GM20000 (cell line): ENCODE data around the gene C16orf86.

Experiments
- DNase-seq: peaks from one replicate; pipeline ENCODE4 v3.0.0; 2012; ENCODE audit warnings: low spot score
- TF ChIP-seq, protein P1 (sequence below): IDR thresholded peaks from 2 replicates; pipeline ENCODE4 v1.5.1; 2012; ENCODE audit warnings: mild to moderate bottlenecking, control low read depth; ENCODE audit errors: extremely low read depth, missing control alignments

C16orf86 gene

DNA sequence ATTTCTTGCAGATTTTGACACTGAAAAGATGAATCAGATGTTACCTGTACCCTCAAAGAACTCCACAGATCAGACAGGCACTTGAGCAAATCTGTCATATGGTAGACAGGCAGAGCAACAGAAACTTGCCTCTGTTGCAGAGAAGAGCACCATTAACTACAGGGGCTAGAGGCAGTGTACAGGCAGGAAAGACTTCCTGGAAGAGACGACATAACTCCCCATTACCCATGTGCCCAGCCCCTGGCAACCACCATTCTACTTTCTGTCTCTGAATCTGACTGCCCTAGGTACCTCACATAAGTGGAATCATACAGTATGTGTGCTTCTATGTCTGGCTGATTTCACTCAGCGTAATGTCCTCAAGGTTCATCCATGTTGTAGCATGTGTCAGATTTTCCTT is 37.0 kb downstream of the C16orf86 start:
- TF ChIP-seq, protein P1, sequence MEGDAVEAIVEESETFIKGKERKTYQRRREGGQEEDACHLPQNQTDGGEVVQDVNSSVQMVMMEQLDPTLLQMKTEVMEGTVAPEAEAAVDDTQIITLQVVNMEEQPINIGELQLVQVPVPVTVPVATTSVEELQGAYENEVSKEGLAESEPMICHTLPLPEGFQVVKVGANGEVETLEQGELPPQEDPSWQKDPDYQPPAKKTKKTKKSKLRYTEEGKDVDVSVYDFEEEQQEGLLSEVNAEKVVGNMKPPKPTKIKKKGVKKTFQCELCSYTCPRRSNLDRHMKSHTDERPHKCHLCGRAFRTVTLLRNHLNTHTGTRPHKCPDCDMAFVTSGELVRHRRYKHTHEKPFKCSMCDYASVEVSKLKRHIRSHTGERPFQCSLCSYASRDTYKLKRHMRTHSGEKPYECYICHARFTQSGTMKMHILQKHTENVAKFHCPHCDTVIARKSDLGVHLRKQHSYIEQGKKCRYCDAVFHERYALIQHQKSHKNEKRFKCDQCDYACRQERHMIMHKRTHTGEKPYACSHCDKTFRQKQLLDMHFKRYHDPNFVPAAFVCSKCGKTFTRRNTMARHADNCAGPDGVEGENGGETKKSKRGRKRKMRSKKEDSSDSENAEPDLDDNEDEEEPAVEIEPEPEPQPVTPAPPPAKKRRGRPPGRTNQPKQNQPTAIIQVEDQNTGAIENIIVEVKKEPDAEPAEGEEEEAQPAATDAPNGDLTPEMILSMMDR: no peak
- DNase-seq: no peak

DNA sequence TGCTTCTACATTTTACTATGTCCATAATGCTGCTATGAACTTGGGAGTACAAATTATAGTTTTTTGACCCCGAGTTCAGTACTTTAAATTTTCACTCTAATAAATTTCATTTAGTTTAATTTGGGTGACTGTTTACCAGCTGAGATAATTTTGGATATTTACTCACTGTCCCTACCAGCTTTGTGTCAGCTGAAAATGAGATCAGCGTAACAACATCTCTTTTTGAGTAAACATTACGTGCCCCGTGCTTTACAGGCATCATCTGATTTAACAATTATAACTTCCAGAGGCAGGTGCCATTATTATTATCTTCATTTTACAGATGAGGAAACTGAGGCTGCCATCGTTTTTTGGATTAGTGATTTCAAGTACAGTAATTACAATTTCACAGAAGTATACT is 37.5 kb downstream of the C16orf86 start:
- no peak for DNase-seq
- TF ChIP-seq, protein P1: no peak

DNA sequence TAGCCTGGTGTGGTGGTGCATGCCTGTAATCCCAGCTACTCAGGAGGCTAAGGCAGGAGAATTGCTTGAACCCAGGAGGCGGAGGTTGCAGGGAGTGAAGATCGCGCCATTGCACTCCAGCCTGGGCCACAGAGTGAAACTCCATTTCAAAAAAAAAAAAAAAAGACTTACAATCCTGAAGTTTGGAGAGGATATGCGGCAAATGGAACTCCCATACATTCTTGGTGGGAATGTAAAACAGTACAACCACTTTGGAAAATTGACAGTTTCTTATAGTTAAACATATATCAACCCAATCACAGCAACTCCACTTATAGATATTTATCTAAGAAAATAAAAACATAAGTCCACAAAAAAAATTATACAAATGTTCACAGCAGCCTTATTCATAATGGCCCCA is 40.6 kb downstream of the C16orf86 start:
- TF ChIP-seq, protein P1: no peak
- DNase-seq: no peak

DNA sequence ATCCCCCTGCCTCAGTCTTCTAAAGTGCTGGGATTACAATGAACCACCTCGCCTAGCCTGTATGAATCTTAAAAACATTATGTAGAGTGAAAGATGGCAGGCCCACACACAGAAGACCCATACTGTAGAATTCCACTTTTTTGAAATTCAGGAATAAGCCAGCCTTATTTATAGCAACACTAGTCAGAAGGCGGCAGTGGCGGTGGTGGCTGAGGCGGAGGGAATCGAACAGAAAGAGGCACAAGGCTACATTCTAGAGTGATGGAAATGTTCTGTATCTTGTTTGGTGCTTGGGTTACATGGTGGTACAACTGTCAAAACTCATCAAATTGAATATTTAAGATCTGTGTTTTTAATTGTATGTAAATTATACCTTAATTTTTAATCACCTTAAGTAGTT is 41.2 kb downstream of the C16orf86 start:
- TF ChIP-seq, protein P1: no peak
- DNase-seq: no peak

DNA sequence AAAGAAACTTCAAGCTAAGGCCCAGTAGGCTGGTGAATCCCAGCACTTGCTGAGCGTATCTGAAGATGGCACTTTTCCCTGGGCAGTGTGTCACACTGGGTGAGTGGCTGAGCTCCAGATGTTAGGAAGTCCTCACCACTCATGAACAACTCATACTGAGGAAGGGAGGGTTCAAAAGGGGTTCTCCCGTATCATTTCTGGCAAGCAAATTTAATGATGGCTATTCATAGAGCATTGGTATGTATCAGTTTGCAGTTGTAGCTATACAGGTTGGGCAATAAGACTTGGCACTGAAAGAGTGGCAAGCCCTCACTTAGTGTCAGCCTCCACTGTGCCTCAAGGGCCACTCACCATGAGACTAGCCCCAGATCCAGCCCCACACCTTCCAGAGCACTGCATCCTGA is 41.8 kb downstream of the C16orf86 start:
- TF ChIP-seq, protein P1: no peak
- DNase-seq: no peak

DNA sequence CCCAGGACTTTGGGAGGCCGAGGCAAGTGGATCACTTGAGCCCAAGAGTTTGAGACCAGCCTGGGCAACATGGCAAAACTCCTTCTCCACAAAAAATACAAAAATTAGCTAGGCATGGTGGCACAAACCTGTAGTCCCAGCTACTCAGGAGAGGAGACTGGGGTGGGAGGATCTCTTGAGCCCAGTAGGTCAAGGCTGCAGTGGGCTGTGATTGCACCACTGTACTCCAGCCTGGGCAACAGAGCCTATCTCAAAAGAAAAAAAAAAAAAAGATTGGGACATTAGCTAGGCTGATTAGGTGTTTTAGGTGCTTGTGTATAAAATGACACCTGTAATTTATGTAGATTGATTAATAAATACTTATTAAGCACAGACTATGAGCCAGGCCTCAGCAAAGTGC is 42.4 kb downstream of the C16orf86 start:
- TF ChIP-seq, protein P1: no peak
- no peak for DNase-seq

DNA sequence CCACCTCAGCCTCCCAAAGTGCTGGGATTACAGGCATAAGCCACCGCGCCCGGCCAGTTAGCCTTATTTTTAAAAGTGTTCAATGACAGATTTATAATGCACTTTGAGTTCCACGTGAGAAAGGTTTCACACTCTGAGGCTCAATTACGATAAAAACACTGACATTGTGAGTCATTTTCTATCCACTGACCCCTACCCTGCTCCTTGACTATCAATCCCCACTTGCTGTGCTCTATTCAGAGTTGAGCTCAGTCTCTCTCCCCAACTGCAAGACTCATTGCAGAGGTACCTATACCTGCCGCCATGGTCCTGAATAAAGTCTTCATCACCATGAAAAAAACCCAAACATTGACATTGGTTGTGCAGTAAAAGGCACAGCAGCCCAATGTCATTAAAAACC is 44.0 kb downstream of the C16orf86 start:
- TF ChIP-seq, protein P1: no peak
- DNase-seq: no peak
